H1 (cell line): ENCODE results near the gene TADA2B. TPM values are rescaled to one million over a fixed set of nuclear protein-coding genes. Genes with fewer than 3 reads are reported as not detected.

Experiments
- CTCF ChIA-PET: fragments of 300-600 bp; sonication (Branson Sonifier 250); formaldehyde crosslinking; loops from one replicate; lab custom pipeline; 2021; ENCODE audit not compliant: partially characterized antibody; lab: Charles Lee
- POLR2A ChIA-PET: fragments of 300-600 bp; sonication (Branson Sonifier 250); formaldehyde crosslinking; loops from one replicate; lab custom pipeline; 2021; ENCODE audit warnings: inconsistent platforms; ENCODE audit not compliant: partially characterized antibody; lab: Charles Lee
- DNase-seq, 2 experiments: peaks; one replicate each; pipeline versions ENCODE4 v3.0.0 to v3.0.0-alpha.2; 2010 to 2022; ENCODE audit warnings: low spot score in 2 of 2, low read depth in 1 of 2, mixed read lengths in 1 of 2
- FAIRE-seq: peaks from 2 replicates; lab custom pipeline; 2011; peaks lifted over from hg19 to GRCh38; lab: Jason Lieb, UNC
- H2AFZ ChIP-seq: 2 replicates; pipeline ENCODE4 v1.8.1; 2012; ENCODE audit warnings: low read length, inconsistent platforms
- H2AK5ac ChIP-seq: 2 replicates; pipeline ENCODE4 v1.6.1; 2013; ENCODE audit warnings: low read depth, low read length
- H2BK120ac ChIP-seq: replicated peaks from 2 replicates; pipeline ENCODE3; 2013; ENCODE audit warnings: low read depth, low read length, inconsistent platforms
- H2BK12ac ChIP-seq: 2 replicates; pipeline ENCODE4 v1.6.1; 2013; ENCODE audit warnings: low read depth, low read length
- H2BK15ac ChIP-seq: 2 replicates; pipeline ENCODE4 v1.6.1; 2013; ENCODE audit warnings: low read length
- H2BK20ac ChIP-seq: 2 replicates; pipeline ENCODE4 v1.6.1; 2013; ENCODE audit warnings: low read length
- H2BK5ac ChIP-seq: 2 replicates; pipeline ENCODE4 v1.6.1; 2013; ENCODE audit warnings: low read depth, low read length
- H3K14ac ChIP-seq: 2 replicates; pipeline ENCODE4 v1.6.1; 2013; ENCODE audit warnings: inconsistent platforms; ENCODE audit not compliant: insufficient read length
- H3K18ac ChIP-seq: 2 replicates; pipeline ENCODE4 v1.6.1; 2013; ENCODE audit warnings: low read length; ENCODE audit errors: extremely low read depth
- H3K23ac ChIP-seq: 2 replicates; pipeline ENCODE4 v1.6.1; 2013; ENCODE audit warnings: inconsistent platforms; ENCODE audit not compliant: insufficient read length
- H3K23me2 ChIP-seq: 2 replicates; pipeline ENCODE4 v1.6.1; 2013; ENCODE audit warnings: low read depth, low read length
- H3K27ac ChIP-seq: 2 replicates; pipeline ENCODE4 v1.6.1; 2011; ENCODE audit warnings: low read depth, low read length, inconsistent platforms
- H3K27me3 ChIP-seq, 4 experiments: replicated peaks in 1 of 4; 1 replicate in 1 of 4; 2 replicates in 3 of 4; pipeline versions ENCODE4 v1.6.1 to v1.8.1; 2011 to 2013; ENCODE audit warnings: low read length in 3 of 4, mild to moderate bottlenecking in 3 of 4, inconsistent platforms in 2 of 4, mixed read lengths in 2 of 4, moderate library complexity in 1 of 4; ENCODE audit not compliant: control insufficient read depth in 3 of 4, insufficient read depth in 3 of 4; ENCODE audit errors: extremely low read depth in 1 of 4
- H3K36me3 ChIP-seq, 4 experiments: 2 replicates each; pipeline versions ENCODE4 v1.6.1 to v1.8.1; 2011 to 2013; ENCODE audit warnings: mild to moderate bottlenecking in 4 of 4, low read length in 3 of 4, moderate library complexity in 2 of 4, control low read depth in 1 of 4, inconsistent platforms in 1 of 4; ENCODE audit not compliant: insufficient read depth in 4 of 4, control insufficient read depth in 2 of 4
- H3K4ac ChIP-seq: replicated peaks from 2 replicates; pipeline ENCODE3; 2013; ENCODE audit warnings: low read length, low read depth, mixed read lengths, inconsistent platforms; ENCODE audit not compliant: insufficient read length
- H3K4me1 ChIP-seq, 4 experiments: replicated peaks in 1 of 4; 1 replicate in 1 of 4; 2 replicates in 3 of 4; pipeline versions ENCODE4 v1.6.1 to v1.8.1; 2011 to 2013; ENCODE audit warnings: low read length in 3 of 4, inconsistent platforms in 2 of 4, mixed read lengths in 1 of 4; ENCODE audit not compliant: insufficient read depth in 4 of 4, control insufficient read depth in 3 of 4
- H3K4me2 ChIP-seq, 2 experiments: 2 replicates each; pipeline versions ENCODE4 v1.6.1 to v1.8.1; 2011 to 2013; ENCODE audit warnings: low read depth in 2 of 2, low read length in 2 of 2, control low read depth in 1 of 2, inconsistent platforms in 1 of 2, mild to moderate bottlenecking in 1 of 2; ENCODE audit not compliant: insufficient read depth in 1 of 2
- H3K4me3 ChIP-seq, 4 experiments: fragments of 200-600, 300-600 bp in 1 of 4; sonication (generic), shearing (Covaris generic), sonication (Bioruptor Twin) in 1 of 4; 2 replicates each; pipeline versions ENCODE4 v1.5.1 to v1.8.1; 2011 to 2016; ENCODE audit warnings: low read length in 4 of 4, low read depth in 3 of 4, control low read depth in 2 of 4, inconsistent platforms in 2 of 4, mild to moderate bottlenecking in 2 of 4, mixed read lengths in 1 of 4, moderate library complexity in 1 of 4; ENCODE audit not compliant: insufficient read depth in 2 of 4; ENCODE audit errors: extremely low read depth in 1 of 4
- H3K56ac ChIP-seq: replicated peaks from 2 replicates; pipeline ENCODE3; 2013; ENCODE audit warnings: low read depth, mild to moderate bottlenecking, mixed read lengths, low read length, inconsistent platforms; ENCODE audit not compliant: insufficient read length
- H3K79me1 ChIP-seq: 2 replicates; pipeline ENCODE4 v1.6.1; 2013; ENCODE audit warnings: low read depth, low read length, control low read depth
- H3K79me2 ChIP-seq, 2 experiments: 2 replicates each; pipeline versions ENCODE4 v1.6.1 to v1.8.1; 2012 to 2013; ENCODE audit warnings: low read length in 2 of 2, mild to moderate bottlenecking in 2 of 2, inconsistent platforms in 1 of 2; ENCODE audit not compliant: insufficient read depth in 2 of 2, control insufficient read depth in 1 of 2
- H3K9ac ChIP-seq, 4 experiments: replicated peaks in 1 of 4; 1 replicate in 1 of 4; 2 replicates in 3 of 4; pipeline versions ENCODE4 v1.6.1 to v1.8.1; 2011 to 2013; ENCODE audit warnings: low read depth in 3 of 4, low read length in 3 of 4, control low read depth in 2 of 4, mild to moderate bottlenecking in 2 of 4, moderate library complexity in 2 of 4, inconsistent platforms in 1 of 4; ENCODE audit errors: extremely low read depth in 1 of 4
- H3K9me3 ChIP-seq, 2 experiments: 2 replicates each; pipeline versions ENCODE4 v1.6.1 to v1.8.1; 2012 to 2013; ENCODE audit warnings: mild to moderate bottlenecking in 2 of 2, moderate library complexity in 2 of 2, control low read depth in 1 of 2, inconsistent platforms in 1 of 2, low read depth in 1 of 2, low read length in 1 of 2, mixed read lengths in 1 of 2; ENCODE audit not compliant: insufficient read depth in 2 of 2
- H4K20me1 ChIP-seq, 2 experiments: replicated peaks in 1 of 2; 2 replicates each; pipeline versions ENCODE3 to v1.8.1; 2011 to 2013; ENCODE audit warnings: inconsistent platforms in 2 of 2, low read length in 2 of 2, mild to moderate bottlenecking in 1 of 2; ENCODE audit not compliant: insufficient read depth in 2 of 2, control insufficient read depth in 1 of 2
- H4K5ac ChIP-seq: 2 replicates; pipeline ENCODE4 v1.6.1; 2013; ENCODE audit warnings: low read length, low read depth, mixed read lengths, inconsistent platforms; ENCODE audit not compliant: insufficient read length
- H4K8ac ChIP-seq: 2 replicates; pipeline ENCODE4 v1.8.0; 2013; ENCODE audit warnings: mild to moderate bottlenecking, moderate library complexity, low read length, inconsistent platforms; ENCODE audit not compliant: insufficient read depth; ENCODE audit errors: extremely low read depth
- H4K91ac ChIP-seq: replicated peaks from 2 replicates; pipeline ENCODE3; 2013; ENCODE audit warnings: low read length, mixed read lengths, inconsistent platforms; ENCODE audit not compliant: insufficient read length
- ASH2L ChIP-seq: fragments of 200-600, 300-600 bp; sonication (generic); IDR thresholded peaks from one replicate; pipeline ENCODE4 v1.7.1; 2017; ENCODE audit warnings: low read length
- BRCA1 ChIP-seq: IDR thresholded peaks from 2 replicates; pipeline ENCODE4 v1.6.1; 2012; ENCODE audit warnings: low read depth, low read length, improper control_type of control experiment
- NRF1 ChIP-seq: IDR thresholded peaks from 2 replicates; pipeline ENCODE4 v1.6.1; 2011; ENCODE audit warnings: mild to moderate bottlenecking, low read depth, low read length, improper control_type of control experiment
- POLR2AphosphoS5 ChIP-seq: IDR thresholded peaks from 2 replicates; pipeline ENCODE4 v1.6.1; 2011; ENCODE audit warnings: low read depth, low read length
- TCF12 ChIP-seq: IDR thresholded peaks from 2 replicates; pipeline ENCODE4 v1.6.1; 2011; ENCODE audit warnings: low read depth, mild to moderate bottlenecking, low read length
- WGBS, 2 experiments: shearing (Covaris generic) in 1 of 2; methylation state at CpG; one replicate each; pipeline versions ENCODE4 v1.1.6 to v1.1.7; 2013 to 2015; ENCODE audit warnings: low lambda C conversion rate in 2 of 2, mixed read lengths in 2 of 2, inconsistent platforms in 1 of 2, low coverage in 1 of 2, missing lambda C conversion rate in 1 of 2; ENCODE audit not compliant: insufficient replicate concordance in 2 of 2, insufficient coverage in 1 of 2, insufficient read length in 1 of 2; ENCODE audit errors: extremely low coverage in 1 of 2, missing lambda C conversion rate in 1 of 2; 5-methylcytosine and 5-hydroxymethylcytosine counted together
- polyA plus RNA-seq, 7 experiments: library from polyadenylated mRNA; depleted of rRNA in 3 of 7; stranded (reverse) in 5 of 7; unstranded in 2 of 7; fragments of >200 nt in 5 of 7; fragments of 200-250 nt in 2 of 7; gene quantifications; 1 replicate in 5 of 7; 2 replicates in 1 of 7; 4 replicates in 1 of 7; pipeline versions ENCODE4 v1.2.1 to v1.2.3, GENCODE V29; 2011 to 2013; ENCODE audit warnings: missing spikeins in 2 of 7, mixed read lengths in 2 of 7
- total RNA-seq: library from RNA; stranded (reverse); fragmentation: NEBNext Ultra II Directional; extraction: Animal tissue kit (Norgen Biotek cat#: 25700); gene quantifications from 2 replicates; pipeline ENCODE4 v1.2.1, GENCODE V29; 2021

Gene TADA2B
- total and polyA plus RNA-seq, 2 of the 8 experiments (the other 6 are each of a cell fraction or from before 2014, with no cell fraction given), result 5.7 to 12.1 TPM

GRCh38 chr4:7077371-7077770 lies 34.2 kb downstream of the TADA2B start:
- Histone ChIP-seq H3K4me1 (0 out of 7 replicates have a peak, but pooled peaks cover 0 to 2% (median 0%) of the 10 kb centered on the region in 4 experiments), H3K4me3 (no peak overlapping the region), H4K91ac (no peak overlapping the region), H3K79me2 (no peaks in the 10 kb centered on the region), H3K23ac (no peak overlapping the region), H3K4ac (no peak overlapping the region), H3K18ac (no peak overlapping the region), H4K8ac (no peak overlapping the region), H3K27me3 (no peaks in the 10 kb centered on the region; a peak in 1 of 7 replicates), H3K4me2 (no peak overlapping the region), H2BK5ac (no peak overlapping the region), H2BK12ac (no peak overlapping the region), H2BK120ac (no peak overlapping the region), H3K9me3 (no peaks in the 10 kb centered on the region), H3K14ac (no peak overlapping the region), H3K23me2 (no peaks in the 10 kb centered on the region), H3K79me1 (no peaks in the 10 kb centered on the region), H4K20me1 (no peaks in the 10 kb centered on the region), H2BK20ac (no peak overlapping the region), H3K9ac (no peak overlapping the region), H2BK15ac (no peak overlapping the region), H3K56ac (no peak overlapping the region), H2AFZ (no peak overlapping the region), H4K5ac (no peak overlapping the region), H2AK5ac (no peak overlapping the region), H3K36me3 (no peaks in the 10 kb centered on the region), H3K27ac (no peak overlapping the region)
- CTCF ChIA-PET, result interaction anchor here (0.6 to 1.8 kb wide), 3 partner anchors 9 to 24 kb away, joined by 3 to 4 read pairs (median 3); no protein-coding TSS in a partner anchor
- 86% methylated on average over 12 of the region's 12 CpGs; no CpG with 5 or more reads in 1 of the 2 experiments for WGBS, 2 experiments
- DNase-seq (no peak), FAIRE-seq (no peak)
- POLR2A ChIA-PET, result interaction anchor here (1.1 kb wide), 2 partner anchors 10 to 13 kb away, joined by 3 read pairs; partner anchors contain the start of gene GRPEL1
- no peak for TF ChIP-seq POLR2AphosphoS5
- no peak for TF ChIP-seq BRCA1
- TF ChIP-seq ASH2L, result no peak
- TF ChIP-seq TCF12, result no peak
- no peak for TF ChIP-seq NRF1
